Suprapubic skin (tissue), 4 donors: Measurements from ENCODE around the gene RIMS1. TPM values are rescaled to one million over a fixed set of nuclear protein-coding genes. Genes with fewer than 3 reads are reported as not detected.
"Not testable (repeated sequence)": the region's sequence is repeated elsewhere in the genome, so short reads cannot be mapped to it uniquely, and the experiment has no call there.

Source experiments
- DNase-seq, 2 donors: peaks; one replicate each; pipeline ENCODE4 v3.0.0-alpha.2; 2019; ENCODE audit warnings: low spot score in 2 of 2
- H3K27ac ChIP-seq: fragments of 200-600 bp; sonication (generic); one replicate; pipeline ENCODE4 v1.5.1; 2019
- H3K27me3 ChIP-seq: fragments of 200-600 bp; sonication (generic); one replicate; pipeline ENCODE4 v1.5.1; 2019
- H3K36me3 ChIP-seq: fragments of 200-600 bp; sonication (generic); one replicate; pipeline ENCODE4 v1.5.1; 2019
- H3K4me1 ChIP-seq: fragments of 200-600 bp; sonication (generic); one replicate; pipeline ENCODE4 v1.5.1; 2019
- H3K4me3 ChIP-seq: fragments of 200-600 bp; sonication (generic); one replicate; pipeline ENCODE4 v1.5.1; 2019; ENCODE audit warnings: mild to moderate bottlenecking
- H3K9me3 ChIP-seq: fragments of 200-600 bp; sonication (generic); one replicate; pipeline ENCODE4 v1.5.1; 2019
- CTCF ChIP-seq, 2 donors: fragments of 200-600 bp in 1 of 2; fragments of 450-650 bp in 1 of 2; sonication (generic) in 1 of 2; IDR thresholded peaks; one replicate each; pipeline ENCODE4 v1.5.1; 2016 to 2019; ENCODE audit warnings: antibody characterized with exemption in 2 of 2, mild to moderate bottlenecking in 1 of 2, moderate library complexity in 1 of 2
- EP300 ChIP-seq: sonication (generic); formaldehyde crosslinking; IDR thresholded peaks from one replicate; pipeline ENCODE4 v1.6.1; 2017; ENCODE audit warnings: antibody characterized with exemption
- POLR2A ChIP-seq, 2 donors: fragments of 450-650 bp; IDR thresholded peaks; one replicate each; pipeline ENCODE4 v1.6.1; 2017; ENCODE audit warnings: antibody characterized with exemption in 2 of 2, mild to moderate bottlenecking in 2 of 2, moderate library complexity in 2 of 2
- POLR2AphosphoS5 ChIP-seq, 3 donors: sonication (generic); formaldehyde crosslinking; IDR thresholded peaks; one replicate each; pipeline ENCODE4 v1.6.1; 2017; ENCODE audit warnings: antibody characterized with exemption in 3 of 3
- WGBS: methylation state at CpG from one replicate; pipeline ENCODE4 v1.1.5; 2018; 5-methylcytosine and 5-hydroxymethylcytosine counted together
- total RNA-seq, 4 donors: library from RNA; depleted of rRNA; stranded (reverse); fragments of >200 nt; gene quantifications; one replicate each; pipeline ENCODE4 v1.1.0, GENCODE V29; 2016

The RIMS1 gene
- total RNA-seq, 4 donors from 2014 or later: 2.9 to 9.7 (median 4.5) TPM

DNA sequence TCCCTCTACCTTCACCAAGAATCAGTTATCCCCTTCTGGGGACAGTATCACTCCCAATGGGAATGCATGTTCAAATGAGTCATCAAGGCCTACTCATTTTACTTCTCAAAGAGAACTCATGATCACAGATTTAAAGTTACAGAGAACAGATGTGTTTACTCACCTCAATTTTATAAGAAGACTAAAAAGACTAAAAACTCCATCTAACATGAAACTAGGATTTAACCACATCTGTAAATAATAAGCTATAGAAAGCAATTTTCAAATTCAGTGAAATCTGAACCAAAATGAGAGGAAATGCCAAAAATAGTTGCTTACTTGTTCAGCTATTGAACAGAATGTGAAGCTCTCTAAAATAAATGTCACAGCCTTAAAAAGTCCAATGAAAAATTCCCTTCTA is 435.4 kb downstream of the RIMS1 start:
- no peak overlapping the region for H3K4me3 ChIP-seq
- no peaks in the 10 kb centered on the region for H3K27me3 ChIP-seq
- no peak for TF ChIP-seq EP300
- no peak for TF ChIP-seq POLR2AphosphoS5 (IDR thresholded peaks at IDR 0.05)
- TF ChIP-seq CTCF (IDR thresholded peaks at IDR 0.05): no peak
- no peak for TF ChIP-seq POLR2A (IDR thresholded peaks at IDR 0.05)
- H3K27ac ChIP-seq: no peak overlapping the region
- DNase-seq: no peak
- H3K9me3 ChIP-seq: no peaks in the 10 kb centered on the region
- H3K4me1 ChIP-seq: no peaks in the 10 kb centered on the region
- H3K36me3 ChIP-seq: no peaks in the 10 kb centered on the region

DNA sequence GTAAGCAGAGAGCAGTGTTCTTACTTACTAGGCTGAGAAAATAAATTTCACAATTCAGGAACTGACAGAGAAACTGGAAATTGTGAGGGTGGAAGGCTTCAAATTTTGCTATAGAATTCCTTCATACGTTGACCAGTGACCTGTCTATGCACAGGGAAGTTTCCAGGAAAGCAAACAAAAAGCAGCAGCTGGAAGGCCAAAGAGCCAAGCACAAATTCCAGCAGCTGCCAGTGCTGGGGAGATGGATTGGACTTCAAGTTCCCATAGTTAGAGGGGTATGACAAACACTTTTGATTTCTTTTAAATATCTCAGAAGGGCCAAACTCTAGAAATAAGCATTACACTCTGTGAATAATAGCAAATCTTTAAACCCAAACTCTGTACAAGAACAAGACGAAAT is 436.4 kb downstream of the RIMS1 start:
- no peak for TF ChIP-seq POLR2AphosphoS5 (IDR thresholded peaks at IDR 0.05)
- TF ChIP-seq EP300: no peak
- TF ChIP-seq POLR2A (IDR thresholded peaks at IDR 0.05): no peak
- TF ChIP-seq CTCF (IDR thresholded peaks at IDR 0.05): no peak
- H3K27me3 ChIP-seq: no peaks in the 10 kb centered on the region
- DNase-seq: no peak
- H3K36me3 ChIP-seq: no peaks in the 10 kb centered on the region
- no peak overlapping the region for H3K4me3 ChIP-seq
- H3K4me1 ChIP-seq: no peaks in the 10 kb centered on the region
- no peaks in the 10 kb centered on the region for H3K9me3 ChIP-seq
- no peak overlapping the region for H3K27ac ChIP-seq
- WGBS: 38% methylated on average over 2 of the region's 2 CpGs

DNA sequence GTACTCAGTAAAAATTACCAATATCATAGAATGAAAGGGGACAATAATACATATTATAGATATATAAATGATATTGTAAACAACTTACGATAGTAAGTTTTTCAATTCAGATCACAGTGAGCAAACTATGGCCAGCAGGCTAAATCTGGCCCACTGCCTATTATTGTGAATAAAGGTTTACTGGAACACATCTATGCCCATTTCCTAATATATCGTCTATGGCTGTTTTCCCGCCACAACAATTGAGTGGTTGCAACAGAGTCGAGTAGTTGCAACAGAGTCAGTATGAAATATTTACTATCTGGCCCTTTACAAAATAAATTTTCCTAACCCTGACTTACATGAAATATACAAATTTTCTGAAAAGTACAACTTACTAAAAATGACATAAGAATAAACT is 438.2 kb downstream of the RIMS1 start:
- H3K9me3 ChIP-seq: no peaks in the 10 kb centered on the region
- TF ChIP-seq EP300 (no peak), POLR2AphosphoS5 (IDR thresholded peaks at IDR 0.05) (no peak), POLR2A (IDR thresholded peaks at IDR 0.05) (no peak), CTCF (IDR thresholded peaks at IDR 0.05) (no peak)
- no peaks in the 10 kb centered on the region for H3K4me1 ChIP-seq
- no peak overlapping the region for H3K4me3 ChIP-seq
- no peak overlapping the region for H3K27ac ChIP-seq
- H3K36me3 ChIP-seq: no peaks in the 10 kb centered on the region
- no peaks in the 10 kb centered on the region for H3K27me3 ChIP-seq
- 85% methylated on average over 4 of the region's 4 CpGs for WGBS
- DNase-seq: no peak

GRCh38 chr6:72328775-72329174 is 442.4 kb downstream of the RIMS1 start:
- Histone ChIP-seq H3K4me1 (no peaks in the 10 kb centered on the region), H3K27ac (no peak overlapping the region), H3K27me3 (no peaks in the 10 kb centered on the region), H3K4me3 (no peak overlapping the region), H3K9me3 (no peaks in the 10 kb centered on the region), H3K36me3 (no peaks in the 10 kb centered on the region)
- TF ChIP-seq POLR2A (IDR thresholded peaks at IDR 0.05) (no peak), EP300 (no peak), CTCF (IDR thresholded peaks at IDR 0.05) (no peak), POLR2AphosphoS5 (IDR thresholded peaks at IDR 0.05) (no peak)
- WGBS: 73% methylated on average over 1 of the region's 1 CpG
- no peak for DNase-seq

GRCh38 chr6:72335203-72335602 is 448.9 kb downstream of the RIMS1 start:
- not testable (repeated sequence) for H3K4me1 ChIP-seq, H3K4me3 ChIP-seq, DNase-seq, H3K27me3 ChIP-seq, H3K27ac ChIP-seq, H3K36me3 ChIP-seq, H3K9me3 ChIP-seq
- 86% methylated on average over 2 of the region's 2 CpGs for WGBS

- no peaks in the 10 kb centered on the region for H3K9me3 ChIP-seq
- TF ChIP-seq POLR2A (IDR thresholded peaks at IDR 0.05): no peak
- no peak for TF ChIP-seq CTCF (IDR thresholded peaks at IDR 0.05)
- no peak for TF ChIP-seq EP300
- no peak for TF ChIP-seq POLR2AphosphoS5 (IDR thresholded peaks at IDR 0.05)
- H3K4me1 ChIP-seq: no peaks in the 10 kb centered on the region
- no peak overlapping the region for H3K27ac ChIP-seq
- H3K27me3 ChIP-seq: no peaks in the 10 kb centered on the region
- no peaks in the 10 kb centered on the region for H3K36me3 ChIP-seq
- WGBS: 61% methylated on average over 1 of the region's 1 CpG
- DNase-seq: no peak
- H3K4me3 ChIP-seq: no peak overlapping the region
These were observed 462.6 kb downstream of the RIMS1 start for GRCh38 chr6:72348926-72349325.
